Liver (tissue), 9 donors: ENCODE measurements around the gene GPHA2. TPM values are rescaled to one million over a fixed set of nuclear protein-coding genes. Genes with fewer than 3 reads are reported as not detected.

Experiments used
- DNase-seq: peaks from one replicate; pipeline ENCODE4 v3.0.0-alpha.2; 2017; ENCODE audit warnings: low spot score
- H3K27ac ChIP-seq, 2 donors: one replicate each; pipeline ENCODE4 v1.7.0; 2013; ENCODE audit warnings: inconsistent platforms in 2 of 2, low read length in 2 of 2, control low read depth in 1 of 2, low read depth in 1 of 2, mild to moderate bottlenecking in 1 of 2
- H3K27me3 ChIP-seq, 4 donors: one replicate each; pipeline versions ENCODE4 v1.6.1 to v1.7.0; 2013; ENCODE audit warnings: low read length in 3 of 4, inconsistent platforms in 1 of 4, mild to moderate bottlenecking in 1 of 4, moderate library complexity in 1 of 4; ENCODE audit not compliant: control insufficient read depth in 4 of 4, insufficient read depth in 4 of 4
- H3K36me3 ChIP-seq, 4 donors: one replicate each; pipeline versions ENCODE4 v1.6.1 to v1.7.0; 2013; ENCODE audit warnings: low read length in 3 of 4, mild to moderate bottlenecking in 3 of 4, low read depth in 1 of 4, moderate library complexity in 1 of 4; ENCODE audit not compliant: control insufficient read depth in 4 of 4, insufficient read depth in 3 of 4
- H3K4me1 ChIP-seq, 4 donors: one replicate each; pipeline versions ENCODE4 v1.6.1 to v1.7.0; 2013; ENCODE audit warnings: low read length in 3 of 4, mild to moderate bottlenecking in 3 of 4, moderate library complexity in 1 of 4; ENCODE audit not compliant: control insufficient read depth in 4 of 4, insufficient read depth in 4 of 4
- H3K4me3 ChIP-seq, 3 donors: one replicate each; pipeline versions ENCODE4 v1.6.1 to v1.7.0; 2013; ENCODE audit warnings: low read length in 3 of 3, control low read depth in 1 of 3, low read depth in 1 of 3, mild to moderate bottlenecking in 1 of 3
- H3K9ac ChIP-seq, 2 donors: one replicate each; pipeline ENCODE4 v1.7.0; 2013; ENCODE audit warnings: low read length in 2 of 2, mild to moderate bottlenecking in 2 of 2, moderate library complexity in 2 of 2, control low read depth in 1 of 2, low read depth in 1 of 2
- H3K9me3 ChIP-seq, 4 donors: one replicate each; pipeline versions ENCODE4 v1.6.1 to v1.7.0; 2013; ENCODE audit warnings: low read length in 3 of 4; ENCODE audit not compliant: control insufficient read depth in 4 of 4
- EGR1 ChIP-seq, 2 donors: IDR thresholded peaks; 2 replicates each; pipeline ENCODE4 v1.6.1; 2016 to 2018; ENCODE audit warnings: antibody characterized with exemption in 2 of 2, low read depth in 2 of 2
- FOXA1 ChIP-seq: IDR thresholded peaks from 2 replicates; pipeline ENCODE4 v1.6.1; 2016; ENCODE audit warnings: antibody characterized with exemption
- FOXA2 ChIP-seq: IDR thresholded peaks from 2 replicates; pipeline ENCODE4 v1.6.1; 2016; ENCODE audit warnings: antibody characterized with exemption
- GABPA ChIP-seq, 2 donors: IDR thresholded peaks in 1 of 2; conservative IDR thresholded peaks in 1 of 2; 2 replicates each; pipeline ENCODE4 v1.6.1; 2016; ENCODE audit warnings: antibody characterized with exemption in 2 of 2, mild to moderate bottlenecking in 1 of 2, moderate library complexity in 1 of 2
- HNF4A ChIP-seq, 2 donors: conservative IDR thresholded peaks; 2 replicates each; pipeline ENCODE4 v1.6.1; 2016; ENCODE audit warnings: antibody characterized with exemption in 2 of 2, mild to moderate bottlenecking in 2 of 2
- HNF4G ChIP-seq: IDR thresholded peaks from 2 replicates; pipeline ENCODE4 v1.6.1; 2016; ENCODE audit warnings: antibody characterized with exemption
- JUND ChIP-seq, 2 donors: IDR thresholded peaks; 2 replicates each; pipeline ENCODE4 v1.6.1; 2016; ENCODE audit warnings: antibody characterized with exemption in 2 of 2
- NR2F2 ChIP-seq: IDR thresholded peaks from 2 replicates; pipeline ENCODE4 v1.6.1; 2016; ENCODE audit warnings: antibody characterized with exemption
- RAD21 ChIP-seq, 2 donors: IDR thresholded peaks; 2 replicates each; pipeline ENCODE4 v1.6.1; 2016; ENCODE audit warnings: antibody characterized with exemption in 2 of 2, mild to moderate bottlenecking in 2 of 2
- RXRA ChIP-seq, 2 donors: IDR thresholded peaks; 2 replicates each; pipeline ENCODE4 v1.6.1; 2017 to 2018; ENCODE audit warnings: antibody characterized with exemption in 2 of 2, mild to moderate bottlenecking in 1 of 2
- SP1 ChIP-seq: IDR thresholded peaks from 2 replicates; pipeline ENCODE4 v1.6.1; 2018; ENCODE audit warnings: antibody characterized with exemption, mild to moderate bottlenecking
- YY1 ChIP-seq: IDR thresholded peaks from 2 replicates; pipeline ENCODE4 v1.6.1; 2016; ENCODE audit warnings: antibody characterized with exemption, mild to moderate bottlenecking
- WGBS: extraction: QIAGEN DNeasy Blood & Tissue Kit; methylation state at CpG from one replicate; pipeline ENCODE4 v1.1.7; 2013; 5-methylcytosine and 5-hydroxymethylcytosine counted together
- polyA plus RNA-seq, 2 donors: library from polyadenylated mRNA; stranded (reverse) in 1 of 2; unstranded in 1 of 2; fragments of 200-250 nt in 1 of 2; fragments of >200 nt in 1 of 2; fragmentation: Nextera tagmentation in 1 of 2; extraction: Ambion mirVana in 1 of 2; gene quantifications; one replicate each; pipeline versions ENCODE4 v1.2.1 to v1.2.3, GENCODE V29; 2013 to 2015
- total RNA-seq, 2 donors: library from RNA; depleted of rRNA; stranded (reverse); fragments of >200 nt; gene quantifications; one replicate each; pipeline ENCODE4 v1.2.3, GENCODE V29; 2014
- TF ChIP-seq, protein P1 (sequence below): fragments of 150-350 bp; IDR thresholded peaks from 2 replicates; pipeline ENCODE4 v1.5.1; 2017; ENCODE audit warnings: improper control_type of control experiment, low read depth, low read length; ENCODE audit not compliant: missing input control
- TF ChIP-seq, protein P2 (sequence below): IDR thresholded peaks from 2 replicates; pipeline ENCODE4 v1.6.1; 2016; ENCODE audit warnings: antibody characterized with exemption
- TF ChIP-seq, protein P3 (sequence below): IDR thresholded peaks from 2 replicates; pipeline ENCODE4 v1.6.1; 2016; ENCODE audit warnings: antibody characterized with exemption
- TF ChIP-seq, protein P4 (sequence below): IDR thresholded peaks from 2 replicates; pipeline ENCODE4 v1.6.1; 2016; ENCODE audit warnings: antibody characterized with exemption, mild to moderate bottlenecking
- TF ChIP-seq, protein P5 (sequence below): IDR thresholded peaks from 2 replicates; pipeline ENCODE4 v1.6.1; 2016; ENCODE audit warnings: antibody characterized with exemption
- donor health status: healthy.
- donor health status: healthy.
- donor health status: healthy.
- donor health status: healthy.
- donor health status: healthy.

GPHA2 gene
- total and polyA plus RNA-seq, 4 donors: not detected

DNA sequence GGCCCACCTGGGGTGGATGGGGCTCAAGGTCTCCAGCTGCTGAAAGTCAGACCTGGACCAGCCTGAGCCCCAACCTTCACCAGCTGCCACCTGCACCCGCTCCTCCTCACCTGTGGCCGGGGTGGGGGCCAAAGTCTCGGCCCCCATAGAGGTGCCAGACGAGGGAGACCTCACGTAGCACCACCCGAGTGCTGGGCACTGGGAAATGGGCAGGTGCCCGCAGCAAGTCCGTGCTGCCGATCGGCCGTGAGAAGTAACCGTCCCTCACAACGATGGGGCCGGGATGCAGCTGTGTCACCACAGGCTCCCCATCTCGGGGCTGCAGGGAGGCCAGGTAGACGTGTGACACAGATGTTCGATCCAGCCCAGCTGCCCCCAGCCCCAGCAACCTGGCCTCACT is 34.9 kb downstream of the GPHA2 start:
- Histone ChIP-seq H3K9ac (no peak overlapping the region), H3K27ac (no peak overlapping the region), H3K4me3 (no peak overlapping the region), H3K36me3 (peaks cover 29 to 82% (median 55%) of the 10 kb centered on the region in 4 donors), H3K4me1 (no peaks in the 10 kb centered on the region), H3K9me3 (no peaks in the 10 kb centered on the region), H3K27me3 (no peaks in the 10 kb centered on the region)
- TF ChIP-seq, protein P1, sequence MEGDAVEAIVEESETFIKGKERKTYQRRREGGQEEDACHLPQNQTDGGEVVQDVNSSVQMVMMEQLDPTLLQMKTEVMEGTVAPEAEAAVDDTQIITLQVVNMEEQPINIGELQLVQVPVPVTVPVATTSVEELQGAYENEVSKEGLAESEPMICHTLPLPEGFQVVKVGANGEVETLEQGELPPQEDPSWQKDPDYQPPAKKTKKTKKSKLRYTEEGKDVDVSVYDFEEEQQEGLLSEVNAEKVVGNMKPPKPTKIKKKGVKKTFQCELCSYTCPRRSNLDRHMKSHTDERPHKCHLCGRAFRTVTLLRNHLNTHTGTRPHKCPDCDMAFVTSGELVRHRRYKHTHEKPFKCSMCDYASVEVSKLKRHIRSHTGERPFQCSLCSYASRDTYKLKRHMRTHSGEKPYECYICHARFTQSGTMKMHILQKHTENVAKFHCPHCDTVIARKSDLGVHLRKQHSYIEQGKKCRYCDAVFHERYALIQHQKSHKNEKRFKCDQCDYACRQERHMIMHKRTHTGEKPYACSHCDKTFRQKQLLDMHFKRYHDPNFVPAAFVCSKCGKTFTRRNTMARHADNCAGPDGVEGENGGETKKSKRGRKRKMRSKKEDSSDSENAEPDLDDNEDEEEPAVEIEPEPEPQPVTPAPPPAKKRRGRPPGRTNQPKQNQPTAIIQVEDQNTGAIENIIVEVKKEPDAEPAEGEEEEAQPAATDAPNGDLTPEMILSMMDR: no peak
- TF ChIP-seq RAD21 (IDR thresholded peaks at IDR 0.05) (no peak), HNF4A (conservative IDR thresholded peaks at IDR 0.05) (no peak), JUND (IDR thresholded peaks at IDR 0.05) (no peak), FOXA1 (no peak), NR2F2 (no peak), YY1 (no peak), GABPA (IDR thresholded peaks at IDR 0.05 in 1 of 2, conservative IDR thresholded peaks at IDR 0.05 in 1 of 2) (no peak), FOXA2 (no peak)
- TF ChIP-seq, protein P2, sequence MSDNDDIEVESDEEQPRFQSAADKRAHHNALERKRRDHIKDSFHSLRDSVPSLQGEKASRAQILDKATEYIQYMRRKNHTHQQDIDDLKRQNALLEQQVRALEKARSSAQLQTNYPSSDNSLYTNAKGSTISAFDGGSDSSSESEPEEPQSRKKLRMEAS: no peak
- TF ChIP-seq, protein P3, sequence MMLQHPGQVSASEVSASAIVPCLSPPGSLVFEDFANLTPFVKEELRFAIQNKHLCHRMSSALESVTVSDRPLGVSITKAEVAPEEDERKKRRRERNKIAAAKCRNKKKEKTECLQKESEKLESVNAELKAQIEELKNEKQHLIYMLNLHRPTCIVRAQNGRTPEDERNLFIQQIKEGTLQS: no peak
- TF ChIP-seq, protein P4, sequence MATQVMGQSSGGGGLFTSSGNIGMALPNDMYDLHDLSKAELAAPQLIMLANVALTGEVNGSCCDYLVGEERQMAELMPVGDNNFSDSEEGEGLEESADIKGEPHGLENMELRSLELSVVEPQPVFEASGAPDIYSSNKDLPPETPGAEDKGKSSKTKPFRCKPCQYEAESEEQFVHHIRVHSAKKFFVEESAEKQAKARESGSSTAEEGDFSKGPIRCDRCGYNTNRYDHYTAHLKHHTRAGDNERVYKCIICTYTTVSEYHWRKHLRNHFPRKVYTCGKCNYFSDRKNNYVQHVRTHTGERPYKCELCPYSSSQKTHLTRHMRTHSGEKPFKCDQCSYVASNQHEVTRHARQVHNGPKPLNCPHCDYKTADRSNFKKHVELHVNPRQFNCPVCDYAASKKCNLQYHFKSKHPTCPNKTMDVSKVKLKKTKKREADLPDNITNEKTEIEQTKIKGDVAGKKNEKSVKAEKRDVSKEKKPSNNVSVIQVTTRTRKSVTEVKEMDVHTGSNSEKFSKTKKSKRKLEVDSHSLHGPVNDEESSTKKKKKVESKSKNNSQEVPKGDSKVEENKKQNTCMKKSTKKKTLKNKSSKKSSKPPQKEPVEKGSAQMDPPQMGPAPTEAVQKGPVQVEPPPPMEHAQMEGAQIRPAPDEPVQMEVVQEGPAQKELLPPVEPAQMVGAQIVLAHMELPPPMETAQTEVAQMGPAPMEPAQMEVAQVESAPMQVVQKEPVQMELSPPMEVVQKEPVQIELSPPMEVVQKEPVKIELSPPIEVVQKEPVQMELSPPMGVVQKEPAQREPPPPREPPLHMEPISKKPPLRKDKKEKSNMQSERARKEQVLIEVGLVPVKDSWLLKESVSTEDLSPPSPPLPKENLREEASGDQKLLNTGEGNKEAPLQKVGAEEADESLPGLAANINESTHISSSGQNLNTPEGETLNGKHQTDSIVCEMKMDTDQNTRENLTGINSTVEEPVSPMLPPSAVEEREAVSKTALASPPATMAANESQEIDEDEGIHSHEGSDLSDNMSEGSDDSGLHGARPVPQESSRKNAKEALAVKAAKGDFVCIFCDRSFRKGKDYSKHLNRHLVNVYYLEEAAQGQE: no peak
- WGBS: 95% methylated on average over 17 of the region's 17 CpGs
- DNase-seq: no peak

DNA sequence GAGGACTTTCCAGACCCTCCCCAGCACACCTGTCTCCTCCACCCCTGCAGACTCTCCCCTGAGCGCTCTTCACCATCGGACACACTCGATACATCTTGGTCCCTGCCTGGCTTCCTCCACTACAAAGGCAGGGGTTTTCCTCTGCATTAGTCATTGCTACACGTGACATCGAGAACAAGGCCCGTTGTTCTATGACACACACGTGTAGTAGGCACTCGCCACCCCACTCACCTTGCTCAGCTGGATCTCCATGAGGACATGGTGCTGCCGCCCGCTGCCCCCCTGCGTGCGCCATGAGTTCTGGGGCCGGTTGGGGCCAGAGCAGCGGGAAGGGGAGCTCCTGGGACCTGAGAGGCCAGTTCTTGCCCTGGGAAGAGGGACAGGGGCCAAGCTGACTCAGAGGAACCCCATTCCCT is 35.4 kb downstream of the GPHA2 start:
- H3K9ac ChIP-seq: no peak overlapping the region
- no peaks in the 10 kb centered on the region for H3K9me3 ChIP-seq
- no peaks in the 10 kb centered on the region for H3K4me1 ChIP-seq
- 95% methylated on average over 14 of the region's 14 CpGs for WGBS
- H3K27me3 ChIP-seq: no peaks in the 10 kb centered on the region
- H3K27ac ChIP-seq: no peak overlapping the region
- peaks cover 25 to 82% (median 50%) of the 10 kb centered on the region in 4 donors for H3K36me3 ChIP-seq
- H3K4me3 ChIP-seq: no peak overlapping the region
- no peak for DNase-seq
- TF ChIP-seq, protein P1: no peak
- TF ChIP-seq SP1: no peak
- TF ChIP-seq HNF4G: no peak
- TF ChIP-seq JUND (IDR thresholded peaks at IDR 0.05): no peak
- TF ChIP-seq, protein P5, sequence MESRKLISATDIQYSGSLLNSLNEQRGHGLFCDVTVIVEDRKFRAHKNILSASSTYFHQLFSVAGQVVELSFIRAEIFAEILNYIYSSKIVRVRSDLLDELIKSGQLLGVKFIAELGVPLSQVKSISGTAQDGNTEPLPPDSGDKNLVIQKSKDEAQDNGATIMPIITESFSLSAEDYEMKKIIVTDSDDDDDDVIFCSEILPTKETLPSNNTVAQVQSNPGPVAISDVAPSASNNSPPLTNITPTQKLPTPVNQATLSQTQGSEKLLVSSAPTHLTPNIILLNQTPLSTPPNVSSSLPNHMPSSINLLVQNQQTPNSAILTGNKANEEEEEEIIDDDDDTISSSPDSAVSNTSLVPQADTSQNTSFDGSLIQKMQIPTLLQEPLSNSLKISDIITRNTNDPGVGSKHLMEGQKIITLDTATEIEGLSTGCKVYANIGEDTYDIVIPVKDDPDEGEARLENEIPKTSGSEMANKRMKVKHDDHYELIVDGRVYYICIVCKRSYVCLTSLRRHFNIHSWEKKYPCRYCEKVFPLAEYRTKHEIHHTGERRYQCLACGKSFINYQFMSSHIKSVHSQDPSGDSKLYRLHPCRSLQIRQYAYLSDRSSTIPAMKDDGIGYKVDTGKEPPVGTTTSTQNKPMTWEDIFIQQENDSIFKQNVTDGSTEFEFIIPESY: no peak
- TF ChIP-seq, protein P4: no peak
- no peak for TF ChIP-seq EGR1 (IDR thresholded peaks at IDR 0.05; ENCODE audit: low read depth in 2 of 2)
- no peak for TF ChIP-seq RAD21 (IDR thresholded peaks at IDR 0.05)
- TF ChIP-seq, protein P2: no peak
- no peak for TF ChIP-seq RXRA (IDR thresholded peaks at IDR 0.05)
- no peak for TF ChIP-seq GABPA (IDR thresholded peaks at IDR 0.05 in 1 of 2, conservative IDR thresholded peaks at IDR 0.05 in 1 of 2)
- TF ChIP-seq FOXA1: no peak
- TF ChIP-seq YY1: no peak
- no peak for TF ChIP-seq NR2F2
